GM11168 (cell line): ENCODE results near the gene ZNF785.
"Not testable (repeated sequence)": the region's sequence is repeated elsewhere in the genome, so short reads cannot be mapped to it uniquely, and the experiment has no call there.

Source experiments
- in situ Hi-C: fragments of 300-500 bp; cut with MboI; formaldehyde crosslinking; loops from one replicate; pipeline ENCODE4 v1.12.0; 2022; ENCODE audit warnings: low sequenced_read_pairs; ENCODE audit not compliant: unreplicated experiment

The ZNF785 gene

GRCh38 chr16:30546115-30546514 is 39.4 kb downstream of the ZNF785 start:
- in situ Hi-C loops, result no loop called here

GRCh38 chr16:30543067-30543466 is 42.4 kb downstream of the ZNF785 start:
- in situ Hi-C loops, result no loop called here

- in situ Hi-C loops, result no loop called here
Measured at GRCh38 chr16:30541502-30542329, 43.8 kb downstream of the ZNF785 start.

GRCh38 chr16:30540916-30541464 is 44.5 kb downstream of the ZNF785 start:
- in situ Hi-C loops, result not testable (repeated sequence)

GRCh38 chr16:30539986-30540526 is 45.4 kb downstream of the ZNF785 start:
- in situ Hi-C loops, result not testable (repeated sequence)

- in situ Hi-C loops, result no loop called here
Measured at GRCh38 chr16:30539000-30539964, 46.2 kb downstream of the ZNF785 start.

- in situ Hi-C loops, result not testable (repeated sequence)
Measured at GRCh38 chr16:30536391-30537024, 49.0 kb downstream of the ZNF785 start.

GRCh38 chr16:30535777-30536190 is 49.7 kb downstream of the ZNF785 start:
- in situ Hi-C loops, result no loop called here

- in situ Hi-C loops, result no loop called here
Measured at GRCh38 chr16:30535106-30535776, 50.3 kb downstream of the ZNF785 start.

- in situ Hi-C loops, result no loop called here
Measured at GRCh38 chr16:30534368-30535105, 51.0 kb downstream of the ZNF785 start, which contains the start of gene ZNF747. TSS of gene ZNF747 (minus strand) at chr16:30534858. CDS start at chr16:30534679, 179 bp downstream.

GRCh38 chr16:30533748-30534367 is 51.6 kb downstream of the ZNF785 start:
- in situ Hi-C loops, result no loop called here

- in situ Hi-C loops, result no loop called here
Measured at GRCh38 chr16:30533146-30533522, 52.4 kb downstream of the ZNF785 start.

- in situ Hi-C loops, result no loop called here
Measured at GRCh38 chr16:30532285-30533145, 53.0 kb downstream of the ZNF785 start.
